ENCODE results near the gene LRBA.
"Not testable (repeated sequence)": the region's sequence is repeated elsewhere in the genome, so short reads cannot be mapped to it uniquely, and the experiment has no call there.

LRBA gene

DNA sequence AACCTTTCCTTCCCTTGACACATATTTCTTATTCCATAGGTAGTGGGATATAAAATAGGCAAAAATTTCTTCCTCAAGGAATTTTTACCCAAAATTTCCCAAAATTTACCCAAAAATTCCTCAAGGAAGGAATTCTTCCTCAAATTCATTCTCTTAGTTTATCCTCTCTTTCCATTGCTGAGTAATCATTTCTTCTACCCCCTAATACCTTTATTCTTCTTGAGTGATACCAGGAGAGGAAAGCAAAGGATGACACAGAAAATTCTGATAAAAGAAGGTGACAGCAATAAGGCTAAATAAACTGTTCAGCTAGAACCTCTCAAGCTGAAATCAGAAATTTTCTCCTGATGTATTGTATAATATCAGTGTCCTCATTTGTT is 624.6 kb downstream of the LRBA start:
- DNase-seq, result no peak

DNA sequence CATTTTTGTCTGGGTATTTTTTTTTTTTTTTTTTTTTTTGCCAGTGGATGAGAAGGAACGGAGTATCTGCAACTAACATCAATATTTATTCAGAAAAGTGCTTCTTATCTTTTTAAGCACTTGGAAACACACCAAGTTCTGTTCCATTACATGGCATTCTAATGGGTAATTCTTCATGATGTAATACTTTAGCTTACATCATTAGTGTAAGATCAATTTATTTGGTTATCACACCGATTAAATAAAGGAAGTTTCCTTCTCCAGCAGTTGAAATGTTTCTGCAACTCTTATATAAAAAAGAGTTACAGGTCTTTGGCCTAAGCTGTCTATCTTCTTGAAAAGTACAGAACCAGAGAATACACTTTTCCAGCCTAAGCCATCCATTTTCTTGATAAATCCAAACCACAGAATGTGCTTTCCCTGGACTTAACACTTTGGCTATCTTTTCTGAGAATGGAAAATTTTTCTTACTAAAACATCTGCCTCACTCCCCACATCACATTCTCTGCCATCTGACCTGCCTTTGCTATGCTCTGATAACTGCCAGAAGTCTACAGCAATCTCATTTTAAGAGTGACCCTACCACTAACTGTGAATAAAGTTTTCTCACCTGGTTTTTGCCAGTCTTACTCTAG is 625.1 kb downstream of the LRBA start:
- DNase-seq, result no peak

- DNase-seq, result no peak
Measured at GRCh38 chr4:150387981-150388380, 627.1 kb downstream of the LRBA start.

DNA sequence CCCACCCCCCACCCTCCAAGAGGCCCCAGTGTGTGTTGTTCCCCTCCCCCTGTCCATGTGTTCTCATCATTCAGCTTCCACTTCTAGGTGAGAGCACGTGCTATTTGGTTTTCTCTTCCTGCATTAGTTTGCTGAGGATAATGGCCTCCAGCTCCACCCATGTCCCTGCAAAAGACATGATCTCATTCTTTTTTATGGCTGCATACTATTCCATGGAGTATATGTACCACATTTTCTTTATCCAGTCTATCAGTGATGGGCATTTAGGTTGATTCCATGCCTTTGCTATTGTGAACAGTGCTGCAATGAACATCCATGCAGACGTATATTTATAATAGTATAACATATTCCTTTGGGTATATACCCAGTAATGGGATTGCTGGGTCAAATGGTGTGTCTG is 628.7 kb downstream of the LRBA start:
- DNase-seq, result not testable (repeated sequence)

- peak; percentile 18 to 33 for DNase-seq
Measured at GRCh38 chr4:150385606-150386005, 629.5 kb downstream of the LRBA start.

DNA sequence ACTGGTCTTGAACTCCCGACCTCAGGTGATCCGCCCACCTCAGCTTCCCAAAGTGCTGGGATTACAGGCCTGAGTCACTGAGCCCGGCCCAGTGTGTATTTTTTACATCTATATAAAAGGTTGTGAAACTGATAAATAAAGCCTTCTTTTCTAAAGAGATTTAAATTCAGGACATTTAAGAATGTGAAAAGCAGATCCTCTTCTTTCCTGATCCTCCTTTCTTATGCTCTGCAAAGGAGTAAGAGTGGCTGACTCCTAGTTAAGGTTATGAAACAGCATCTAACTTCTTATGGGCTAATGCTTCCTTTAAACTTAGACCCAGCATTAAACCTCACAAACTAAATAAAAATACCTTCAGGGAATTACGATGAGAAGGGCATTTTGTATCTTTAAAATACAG is 630.8 kb downstream of the LRBA start:
- no peak for DNase-seq

- no peak for DNase-seq
Measured at GRCh38 chr4:150382028-150382427, 633.1 kb downstream of the LRBA start.

DNA sequence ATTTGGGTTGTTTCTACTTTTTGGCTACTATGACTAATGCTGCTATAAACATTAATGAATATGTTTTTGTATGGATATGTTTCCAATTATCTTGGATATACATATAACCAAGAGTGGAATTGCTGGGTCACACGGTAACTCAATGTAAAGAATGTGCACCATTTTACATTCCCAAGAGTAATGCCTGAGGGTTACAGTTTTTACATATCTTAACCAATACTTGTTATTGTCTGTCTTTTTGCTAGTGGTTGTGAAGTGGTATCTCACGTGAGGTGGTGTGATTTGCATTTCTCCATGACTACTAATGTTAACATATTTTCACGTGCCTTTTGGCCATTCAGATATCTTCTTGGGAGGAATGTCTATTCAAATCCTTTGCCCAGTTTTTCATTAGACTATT is 633.5 kb downstream of the LRBA start:
- DNase-seq, result no peak

GRCh38 chr4:150381036-150381435 is 634.0 kb downstream of the LRBA start:
- DNase-seq, result no peak

DNA sequence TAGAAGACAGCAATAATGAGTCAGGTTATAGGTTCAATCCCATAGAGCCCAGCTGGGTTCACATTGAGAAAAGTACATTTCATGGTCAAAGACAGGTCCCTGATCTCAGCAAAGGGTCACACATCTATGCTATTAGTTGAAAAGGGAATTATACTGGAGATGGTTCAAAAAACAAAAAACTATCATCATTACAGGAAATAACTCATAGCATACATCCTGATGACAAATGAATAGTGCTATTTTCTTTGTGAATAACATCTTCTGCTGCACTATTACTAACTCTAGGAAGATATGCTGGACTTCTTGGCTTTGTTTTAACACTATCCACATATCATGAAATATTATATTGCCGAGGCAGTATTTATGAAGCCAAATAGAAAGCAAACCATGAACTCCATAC is 635.6 kb downstream of the LRBA start:
- no peak for DNase-seq

DNA sequence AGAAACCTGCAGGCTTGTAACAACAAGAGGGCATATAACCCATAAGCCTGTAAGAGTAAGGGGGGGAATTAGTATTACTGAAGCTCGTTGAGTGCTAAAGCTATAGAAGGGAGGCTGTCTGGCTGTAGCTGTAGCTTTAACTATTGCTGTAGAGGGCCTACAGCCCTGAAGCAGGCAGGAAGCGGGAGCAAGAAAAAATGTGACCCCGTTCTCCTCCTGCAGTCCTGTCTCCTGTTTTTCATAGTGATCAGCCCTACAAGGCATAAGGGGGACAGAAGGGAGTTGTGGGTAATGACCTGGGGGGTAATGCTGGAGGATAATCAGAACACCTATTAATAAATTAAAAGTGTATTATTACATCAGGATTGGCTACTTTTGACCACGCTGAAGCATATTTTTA is 640.1 kb downstream of the LRBA start:
- DNase-seq, result no peak

GRCh38 chr4:150371869-150372268 is 643.2 kb downstream of the LRBA start:
- no peak for DNase-seq

GRCh38 chr4:150369434-150370380 is 645.4 kb downstream of the LRBA start:
- no peak for DNase-seq

DNA sequence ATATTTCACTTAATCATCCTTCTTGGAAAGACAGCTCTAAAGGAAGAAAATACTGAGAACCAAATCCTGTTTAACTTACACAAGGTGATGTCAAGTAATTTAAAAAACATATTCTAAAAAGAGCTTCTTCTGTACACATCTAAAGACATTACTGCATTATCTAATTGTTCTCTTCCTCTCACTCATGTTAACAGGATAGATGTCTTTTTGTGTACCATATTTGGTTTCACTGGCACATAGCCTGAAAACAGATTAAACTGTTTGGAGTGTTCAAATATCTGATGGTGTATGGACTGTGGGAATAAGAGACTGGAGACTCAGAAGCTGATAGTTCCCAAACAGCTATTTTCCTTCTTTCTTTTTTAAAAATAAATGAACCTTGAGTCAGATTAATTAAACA is 646.4 kb downstream of the LRBA start:
- peak in 1 of 2 experiments; percentile 36 for DNase-seq

- DNase-seq, result no peak
Measured at GRCh38 chr4:150367326-150367725, 647.8 kb downstream of the LRBA start.

- peak; percentile 92 to 94 for DNase-seq
Measured at GRCh38 chr4:150366487-150366999, 648.5 kb downstream of the LRBA start.

- peak in 1 of 2 experiments; percentile 57 for DNase-seq
Measured at GRCh38 chr4:150363721-150364688, 651.1 kb downstream of the LRBA start.

DNA sequence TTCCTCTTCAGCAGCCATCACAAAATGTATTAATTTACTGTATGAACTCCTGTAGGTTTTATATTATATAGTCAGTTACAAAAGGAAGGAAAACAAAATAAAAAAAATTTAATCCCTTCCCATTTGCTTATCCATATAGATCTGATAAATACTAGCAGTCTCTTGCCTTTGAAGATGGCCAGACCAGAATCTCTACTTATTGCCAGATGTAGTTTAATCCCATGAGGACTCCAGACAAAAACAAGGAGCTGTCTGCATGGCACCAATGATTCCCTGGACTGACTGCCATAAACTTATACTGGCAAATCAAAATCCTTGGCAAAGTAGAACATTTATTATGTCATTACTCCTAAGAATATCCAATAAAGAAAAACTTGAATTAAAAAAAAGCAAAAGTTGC is 656.4 kb downstream of the LRBA start:
- DNase-seq, result peak in 1 of 2 experiments; percentile 25

DNA sequence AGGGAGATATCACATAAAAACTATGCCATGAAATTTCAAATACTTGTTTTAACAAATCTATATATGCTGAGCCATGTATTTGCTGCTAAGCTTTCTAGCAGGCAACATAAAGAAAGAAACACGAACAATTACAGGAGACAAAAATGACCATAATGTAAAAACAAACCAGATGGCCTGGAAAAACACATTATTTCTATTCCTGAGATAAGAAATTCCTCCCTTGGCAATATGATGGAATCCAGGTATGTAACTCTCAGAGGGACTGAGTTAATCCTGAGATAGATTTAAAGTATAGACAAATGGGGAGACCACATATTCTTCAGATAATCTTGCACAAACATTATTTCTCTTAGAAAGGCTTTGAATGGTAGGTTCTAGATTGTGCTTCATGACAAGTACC is 657.3 kb downstream of the LRBA start:
- no peak for DNase-seq

DNA sequence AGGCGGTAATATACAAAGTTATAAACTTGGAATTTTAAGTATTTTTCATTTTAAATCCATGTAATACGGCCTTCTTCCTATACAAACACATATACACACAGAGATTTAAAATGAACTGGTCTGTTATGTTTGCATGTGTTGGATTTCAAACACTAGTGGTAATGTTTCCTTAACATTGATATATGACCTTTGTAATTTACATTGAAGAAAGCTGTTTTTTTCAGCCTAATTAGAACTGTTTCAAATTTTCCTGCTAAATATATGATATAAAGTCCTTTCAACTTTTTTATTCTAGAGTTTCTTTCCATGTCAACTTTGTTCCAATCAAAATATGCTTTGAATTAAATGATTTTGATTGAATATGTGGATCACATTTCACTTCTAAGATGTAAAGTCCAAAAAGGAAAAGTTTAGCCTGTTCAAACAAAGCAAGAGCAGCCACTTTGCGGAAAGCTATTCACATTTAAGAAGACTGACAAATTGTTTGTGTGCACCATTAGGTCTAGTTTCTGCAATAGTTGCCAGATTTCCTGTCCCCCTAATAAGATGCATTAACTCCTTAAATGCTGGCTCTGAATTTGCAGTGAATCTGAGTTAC is 659.1 kb downstream of the LRBA start:
- no peak for DNase-seq

DNA sequence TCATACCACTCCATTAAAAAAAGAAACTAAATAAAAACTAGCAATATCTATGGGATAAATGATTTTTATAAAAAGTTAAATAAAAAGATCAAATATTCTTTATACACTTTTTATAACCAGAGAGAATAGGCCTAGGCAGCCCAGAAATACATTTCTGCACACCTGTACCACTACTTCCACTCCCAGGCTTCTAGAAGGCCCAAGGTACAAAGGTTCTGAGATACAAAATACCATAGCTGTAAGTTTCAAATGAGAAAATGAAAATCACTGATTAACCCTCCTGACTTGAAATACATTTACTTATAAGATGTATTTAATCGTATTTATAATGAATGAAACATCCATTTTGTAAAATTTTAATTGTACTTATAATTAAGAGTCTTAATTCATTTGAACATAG is 659.7 kb downstream of the LRBA start:
- DNase-seq, result no peak

- no peak for DNase-seq
Measured at GRCh38 chr4:150354214-150354796, 660.8 kb downstream of the LRBA start.

Data from NCI-H524 (cell line).